ENCODE measurements around the gene PXDC1.

GRCh38 chr6:3715285-3715684 lies 36.2 kb downstream of the PXDC1 start:
- TF ChIP-seq POLR2A (IDR thresholded peaks at IDR 0.05) (no peak), CTCF (IDR thresholded peaks at IDR 0.05) (no peak)
